Ovary (tissue), 3 donors: ENCODE results near the gene SERP2.

ENCODE experiments used
- POLR2A ChIP-seq: fragments of 450-650 bp; IDR thresholded peaks from one replicate; pipeline ENCODE4 v1.6.1; 2017; ENCODE audit warnings: antibody characterized with exemption, mild to moderate bottlenecking, moderate library complexity
- TF ChIP-seq, protein P1 (sequence below), 3 donors: fragments of 450-650 bp in 2 of 3; fragments of 200-600 bp in 1 of 3; IDR thresholded peaks; one replicate each; pipeline versions ENCODE4 v1.5.1 to v1.8.0; 2016 to 2022; ENCODE audit warnings: antibody characterized with exemption in 3 of 3, mild to moderate bottlenecking in 1 of 3
- donor health status: DM: no; HTN: no; CAD: no.

DNA sequence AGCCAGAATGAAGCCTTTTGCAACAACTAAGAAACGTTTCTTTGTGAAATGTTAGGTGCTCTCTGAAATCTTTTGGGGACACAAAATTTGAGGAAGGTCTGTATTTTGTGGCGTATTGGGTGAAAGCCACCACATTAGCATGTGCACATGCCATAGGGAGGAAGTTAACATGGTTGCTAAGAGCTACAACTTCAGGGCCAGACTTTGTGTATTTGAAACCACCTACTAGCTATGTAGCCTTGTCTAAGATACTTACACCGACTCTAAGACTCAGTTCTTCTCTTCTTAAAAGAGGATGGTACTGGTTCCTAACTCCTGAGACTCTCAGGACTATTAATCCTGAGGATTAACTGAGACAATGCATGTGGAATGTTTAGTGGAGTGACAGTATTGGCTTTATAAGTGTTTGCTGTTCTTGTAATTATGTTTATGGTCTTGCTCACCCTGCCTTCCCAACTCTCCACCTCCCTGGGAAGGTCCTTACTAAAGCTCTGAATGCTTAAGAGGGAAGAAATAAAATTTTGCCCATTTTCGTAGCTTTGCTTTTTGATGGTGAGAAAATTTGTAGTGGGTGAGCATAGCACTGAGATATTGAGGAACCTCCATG lies 15.5 kb downstream of the SERP2 start:
- TF ChIP-seq POLR2A, result no peak
- TF ChIP-seq, protein P1, sequence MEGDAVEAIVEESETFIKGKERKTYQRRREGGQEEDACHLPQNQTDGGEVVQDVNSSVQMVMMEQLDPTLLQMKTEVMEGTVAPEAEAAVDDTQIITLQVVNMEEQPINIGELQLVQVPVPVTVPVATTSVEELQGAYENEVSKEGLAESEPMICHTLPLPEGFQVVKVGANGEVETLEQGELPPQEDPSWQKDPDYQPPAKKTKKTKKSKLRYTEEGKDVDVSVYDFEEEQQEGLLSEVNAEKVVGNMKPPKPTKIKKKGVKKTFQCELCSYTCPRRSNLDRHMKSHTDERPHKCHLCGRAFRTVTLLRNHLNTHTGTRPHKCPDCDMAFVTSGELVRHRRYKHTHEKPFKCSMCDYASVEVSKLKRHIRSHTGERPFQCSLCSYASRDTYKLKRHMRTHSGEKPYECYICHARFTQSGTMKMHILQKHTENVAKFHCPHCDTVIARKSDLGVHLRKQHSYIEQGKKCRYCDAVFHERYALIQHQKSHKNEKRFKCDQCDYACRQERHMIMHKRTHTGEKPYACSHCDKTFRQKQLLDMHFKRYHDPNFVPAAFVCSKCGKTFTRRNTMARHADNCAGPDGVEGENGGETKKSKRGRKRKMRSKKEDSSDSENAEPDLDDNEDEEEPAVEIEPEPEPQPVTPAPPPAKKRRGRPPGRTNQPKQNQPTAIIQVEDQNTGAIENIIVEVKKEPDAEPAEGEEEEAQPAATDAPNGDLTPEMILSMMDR (IDR thresholded peaks at IDR 0.05), result no peak
